Embryonic facial prominence (tissue), 1 donor: ENCODE data around the gene C1QL1.

Source experiments
- DNase-seq: peaks from one replicate; pipeline ENCODE4 v3.0.0-alpha.2; 2016; ENCODE audit errors: extremely low spot score

C1QL1 gene

GRCh38 chr17:44932096-44932786 lies 35.9 kb downstream of the C1QL1 start:
- no peak for DNase-seq

- DNase-seq, result no peak
Observed at GRCh38 chr17:44931376-44931775, 36.7 kb downstream of the C1QL1 start.

- DNase-seq, result no peak
Observed at GRCh38 chr17:44930667-44931066, 37.4 kb downstream of the C1QL1 start.

- no peak for DNase-seq
Observed at GRCh38 chr17:44928950-44929720, 39.0 kb downstream of the C1QL1 start.

GRCh38 chr17:44928136-44928535 lies 40.0 kb downstream of the C1QL1 start:
- DNase-seq, result no peak

- DNase-seq, result no peak
Observed at GRCh38 chr17:44927696-44928095, 40.4 kb downstream of the C1QL1 start.

GRCh38 chr17:44926821-44927525 lies 41.1 kb downstream of the C1QL1 start:
- DNase-seq, result no peak

- no peak for DNase-seq
Observed at GRCh38 chr17:44925731-44926697, 42.1 kb downstream of the C1QL1 start.

- no peak for DNase-seq
Observed at GRCh38 chr17:44924107-44924544, 44.0 kb downstream of the C1QL1 start.

GRCh38 chr17:44922746-44923470 lies 45.2 kb downstream of the C1QL1 start:
- DNase-seq, result no peak

GRCh38 chr17:44922136-44922535 lies 46.0 kb downstream of the C1QL1 start:
- DNase-seq, result no peak

GRCh38 chr17:44921122-44921882 lies 46.8 kb downstream of the C1QL1 start:
- DNase-seq, result no peak

GRCh38 chr17:44920565-44920940 lies 47.5 kb downstream of the C1QL1 start:
- DNase-seq, result no peak

GRCh38 chr17:44919885-44920564 lies 48.1 kb downstream of the C1QL1 start:
- DNase-seq, result peak; percentile 46

- DNase-seq, result no peak
Observed at GRCh38 chr17:44919411-44919810, 48.7 kb downstream of the C1QL1 start.

GRCh38 chr17:44918006-44918405 lies 50.1 kb downstream of the C1QL1 start:
- no peak for DNase-seq

- DNase-seq, result no peak
Observed at GRCh38 chr17:44917456-44917855, 50.6 kb downstream of the C1QL1 start.

GRCh38 chr17:44916781-44917241 lies 51.3 kb downstream of the C1QL1 start:
- no peak for DNase-seq
